Measurements from ENCODE around the gene CLCF1.

The CLCF1 gene

GRCh38 chr11:67332081-67332691 is 41.2 kb downstream of the CLCF1 start:
- Histone ChIP-seq H3K27me3 (ENCODE audit: insufficient read depth, low read length) (no peaks in the 10 kb centered on the region), H3K79me2 (ENCODE audit: insufficient read depth, low read length) (no peaks in the 10 kb centered on the region), H3K36me3 (ENCODE audit: insufficient read depth, low read length) (no peaks in the 10 kb centered on the region), H3K9me2 (ENCODE audit: low read depth, low read length) (no peaks in the 10 kb centered on the region), H3K9me3 (ENCODE audit: low read length) (no peaks in the 10 kb centered on the region), H3K4me2 (ENCODE audit: low read length) (no peak overlapping the region), H3K9ac (ENCODE audit: low read length) (no peak overlapping the region), H3K27ac (ENCODE audit: low read depth, low read length, poor library complexity, severe bottlenecking) (no peak overlapping the region), H3K4me1 (ENCODE audit: insufficient read depth, low read length, severe bottlenecking) (no peaks in the 10 kb centered on the region), H3F3A (ENCODE audit: insufficient read depth, low read length) (no peaks in the 10 kb centered on the region), H4K20me1 (ENCODE audit: insufficient read depth, low read length) (no peaks in the 10 kb centered on the region), H2AFZ (ENCODE audit: low read length) (no peak overlapping the region), H3K4me3 (ENCODE audit: low read depth, low read length, poor library complexity, severe bottlenecking) (no peak overlapping the region)
- TF ChIP-seq CTCF (IDR thresholded peaks at IDR 0.05; ENCODE audit: low read length), result no peak
- TF ChIP-seq EZH2 (IDR thresholded peaks at IDR 0.05; ENCODE audit: borderline replicate concordance, low read length), result no peak

- H3K79me2 ChIP-seq (ENCODE audit: insufficient read depth, low read length), result no peaks in the 10 kb centered on the region
Observed at GRCh38 chr11:67323526-67323925, 49.9 kb downstream of the CLCF1 start.

GRCh38 chr11:67322049-67322448 is 51.3 kb downstream of the CLCF1 start:
- H3K4me3 ChIP-seq (ENCODE audit: low read depth, low read length, poor library complexity, severe bottlenecking), result no peak overlapping the region
- H2AFZ ChIP-seq (ENCODE audit: low read length), result no peak overlapping the region
- no peaks in the 10 kb centered on the region for H3K79me2 ChIP-seq (ENCODE audit: insufficient read depth, low read length)
- no peaks in the 10 kb centered on the region for H3K36me3 ChIP-seq (ENCODE audit: insufficient read depth, low read length)
- H3K4me2 ChIP-seq (ENCODE audit: low read length), result no peak overlapping the region
- H3K9ac ChIP-seq (ENCODE audit: low read length), result no peak overlapping the region
- no peak for TF ChIP-seq EZH2 (IDR thresholded peaks at IDR 0.05; ENCODE audit: borderline replicate concordance, low read length)
- no peak for TF ChIP-seq CTCF (IDR thresholded peaks at IDR 0.05; ENCODE audit: low read length)
- no peaks in the 10 kb centered on the region for H4K20me1 ChIP-seq (ENCODE audit: insufficient read depth, low read length)
- H3K9me3 ChIP-seq (ENCODE audit: low read length), result no peaks in the 10 kb centered on the region
- H3K4me1 ChIP-seq (ENCODE audit: insufficient read depth, low read length, severe bottlenecking), result peaks cover 12% of the 10 kb centered on the region
- H3K27me3 ChIP-seq (ENCODE audit: insufficient read depth, low read length), result no peaks in the 10 kb centered on the region
- no peaks in the 10 kb centered on the region for H3K9me2 ChIP-seq (ENCODE audit: low read depth, low read length)
- H3K27ac ChIP-seq (ENCODE audit: low read depth, low read length, poor library complexity, severe bottlenecking), result no peak overlapping the region
- no peaks in the 10 kb centered on the region for H3F3A ChIP-seq (ENCODE audit: insufficient read depth, low read length)

More at GRCh38 chr11:67323526-67323925, 49.9 kb downstream of the CLCF1 start:
- Histone ChIP-seq H2AFZ (ENCODE audit: low read length) (no peak overlapping the region), H3K27ac (ENCODE audit: low read depth, low read length, poor library complexity, severe bottlenecking) (no peak overlapping the region), H4K20me1 (ENCODE audit: insufficient read depth, low read length) (no peaks in the 10 kb centered on the region), H3K9ac (ENCODE audit: low read length) (no peak overlapping the region), H3K9me2 (ENCODE audit: low read depth, low read length) (no peaks in the 10 kb centered on the region), H3K27me3 (ENCODE audit: insufficient read depth, low read length) (no peaks in the 10 kb centered on the region), H3K36me3 (ENCODE audit: insufficient read depth, low read length) (no peaks in the 10 kb centered on the region), H3K9me3 (ENCODE audit: low read length) (no peaks in the 10 kb centered on the region), H3K4me2 (ENCODE audit: low read length) (no peak overlapping the region), H3F3A (ENCODE audit: insufficient read depth, low read length) (no peaks in the 10 kb centered on the region), H3K4me3 (ENCODE audit: low read depth, low read length, poor library complexity, severe bottlenecking) (no peak overlapping the region), H3K4me1 (ENCODE audit: insufficient read depth, low read length, severe bottlenecking) (peaks cover 4% of the 10 kb centered on the region)
- TF ChIP-seq CTCF (IDR thresholded peaks at IDR 0.05; ENCODE audit: low read length) (no peak), EZH2 (IDR thresholded peaks at IDR 0.05; ENCODE audit: borderline replicate concordance, low read length) (no peak)

All from OCI-LY1 (cell line).